Activated T-cell treated with anti-CD3 and anti-CD28 coated beads, Interleukin-2, amount 50 U/mL, for 24 hours (primary cell): Measurements from ENCODE around the gene TRHDE.

Experiments
- DNase-seq: peaks from one replicate; pipeline ENCODE4 v3.0.0-alpha.2; 2020
- H3K27ac Mint-ChIP-seq: 2 replicates; pipeline ENCODE4 v1.8.0; 2020; ENCODE audit warnings: mild to moderate bottlenecking, mixed read lengths
- H3K27me3 Mint-ChIP-seq: 2 replicates; pipeline ENCODE4 v1.8.0; 2020; ENCODE audit warnings: mixed read lengths
- H3K36me3 Mint-ChIP-seq: 2 replicates; pipeline ENCODE4 v1.8.0; 2020; ENCODE audit warnings: low read depth, mixed read lengths
- H3K4me1 Mint-ChIP-seq: 2 replicates; pipeline ENCODE4 v1.8.0; 2020; ENCODE audit warnings: low read depth, mixed read lengths
- H3K4me3 Mint-ChIP-seq: 2 replicates; pipeline ENCODE4 v1.8.0; 2020; ENCODE audit warnings: mild to moderate bottlenecking, moderate library complexity, mixed read lengths
- H3K9me3 Mint-ChIP-seq: 2 replicates; pipeline ENCODE4 v1.8.0; 2020; ENCODE audit warnings: mixed read lengths

The TRHDE gene

GRCh38 chr12:72315858-72316257 lies 43.7 kb downstream of the TRHDE start:
- Mint-ChIP-seq H3K27me3 (no peaks in the 10 kb centered on the region), H3K27ac (no peak overlapping the region), H3K9me3 (no peaks in the 10 kb centered on the region), H3K4me1 (no peaks in the 10 kb centered on the region), H3K36me3 (no peaks in the 10 kb centered on the region), H3K4me3 (no peak overlapping the region)
- no peak for DNase-seq

- no peaks in the 10 kb centered on the region for H3K4me1 Mint-ChIP-seq
- DNase-seq, result no peak
- no peaks in the 10 kb centered on the region for H3K27me3 Mint-ChIP-seq
- no peak overlapping the region for H3K27ac Mint-ChIP-seq
- no peaks in the 10 kb centered on the region for H3K36me3 Mint-ChIP-seq
- H3K4me3 Mint-ChIP-seq, result no peak overlapping the region
- no peaks in the 10 kb centered on the region for H3K9me3 Mint-ChIP-seq
Measured at GRCh38 chr12:72318341-72318740, 46.2 kb downstream of the TRHDE start.

GRCh38 chr12:72323881-72324280 lies 51.7 kb downstream of the TRHDE start:
- Mint-ChIP-seq H3K4me1 (no peaks in the 10 kb centered on the region), H3K27me3 (no peaks in the 10 kb centered on the region), H3K36me3 (no peaks in the 10 kb centered on the region), H3K27ac (no peak overlapping the region), H3K9me3 (peaks cover 1% of the 10 kb centered on the region), H3K4me3 (no peak overlapping the region)
- no peak for DNase-seq

GRCh38 chr12:72330301-72330700 lies 58.1 kb downstream of the TRHDE start:
- Mint-ChIP-seq H3K27ac (no peak overlapping the region), H3K4me1 (no peaks in the 10 kb centered on the region), H3K9me3 (peaks cover 4% of the 10 kb centered on the region), H3K27me3 (no peaks in the 10 kb centered on the region), H3K4me3 (no peak overlapping the region), H3K36me3 (no peaks in the 10 kb centered on the region)
- no peak for DNase-seq

- Mint-ChIP-seq H3K27ac (no peak overlapping the region), H3K9me3 (peaks cover 4% of the 10 kb centered on the region), H3K27me3 (no peaks in the 10 kb centered on the region), H3K4me1 (no peaks in the 10 kb centered on the region), H3K36me3 (no peaks in the 10 kb centered on the region), H3K4me3 (no peak overlapping the region)
- DNase-seq, result no peak
Measured at GRCh38 chr12:72330784-72331183, 58.6 kb downstream of the TRHDE start.

- no peaks in the 10 kb centered on the region for H3K36me3 Mint-ChIP-seq
- H3K27ac Mint-ChIP-seq, result no peak overlapping the region
- no peaks in the 10 kb centered on the region for H3K27me3 Mint-ChIP-seq
- no peak overlapping the region for H3K4me3 Mint-ChIP-seq
- DNase-seq, result no peak
- H3K9me3 Mint-ChIP-seq, result peaks cover 2% of the 10 kb centered on the region
- no peaks in the 10 kb centered on the region for H3K4me1 Mint-ChIP-seq
Measured at GRCh38 chr12:72337382-72337781, 65.2 kb downstream of the TRHDE start.

- H3K27me3 Mint-ChIP-seq, result no peaks in the 10 kb centered on the region
- H3K27ac Mint-ChIP-seq, result no peak overlapping the region
Measured at GRCh38 chr12:72337946-72338345, 65.8 kb downstream of the TRHDE start.

GRCh38 chr12:72338437-72338836 lies 66.3 kb downstream of the TRHDE start:
- Mint-ChIP-seq H3K9me3 (peaks cover 2% of the 10 kb centered on the region), H3K27ac (no peak overlapping the region), H3K4me1 (no peaks in the 10 kb centered on the region), H3K36me3 (no peaks in the 10 kb centered on the region), H3K4me3 (no peak overlapping the region), H3K27me3 (no peaks in the 10 kb centered on the region)
- DNase-seq, result no peak

More at GRCh38 chr12:72337946-72338345, 65.8 kb downstream of the TRHDE start:
- no peak overlapping the region for H3K4me3 Mint-ChIP-seq
- DNase-seq, result no peak
- no peaks in the 10 kb centered on the region for H3K36me3 Mint-ChIP-seq
- peaks cover 2% of the 10 kb centered on the region for H3K9me3 Mint-ChIP-seq
- no peaks in the 10 kb centered on the region for H3K4me1 Mint-ChIP-seq

GRCh38 chr12:72346363-72346944 lies 74.3 kb downstream of the TRHDE start:
- Mint-ChIP-seq H3K36me3 (no peaks in the 10 kb centered on the region), H3K4me3 (no peak overlapping the region), H3K4me1 (no peaks in the 10 kb centered on the region), H3K27me3 (no peaks in the 10 kb centered on the region), H3K9me3 (peaks cover under 1% of the 10 kb centered on the region), H3K27ac (no peak overlapping the region)
- no peak for DNase-seq

- Mint-ChIP-seq H3K9me3 (no peaks in the 10 kb centered on the region), H3K27ac (no peak overlapping the region), H3K4me1 (no peaks in the 10 kb centered on the region), H3K36me3 (no peaks in the 10 kb centered on the region), H3K27me3 (no peaks in the 10 kb centered on the region), H3K4me3 (no peak overlapping the region)
- no peak for DNase-seq
Measured at GRCh38 chr12:72349491-72349890, 77.3 kb downstream of the TRHDE start.

- no peaks in the 10 kb centered on the region for H3K9me3 Mint-ChIP-seq
- no peaks in the 10 kb centered on the region for H3K27me3 Mint-ChIP-seq
- H3K4me1 Mint-ChIP-seq, result no peaks in the 10 kb centered on the region
- H3K36me3 Mint-ChIP-seq, result no peaks in the 10 kb centered on the region
- H3K4me3 Mint-ChIP-seq, result no peak overlapping the region
- H3K27ac Mint-ChIP-seq, result no peak overlapping the region
- DNase-seq, result no peak
Measured at GRCh38 chr12:72359416-72359815, 87.2 kb downstream of the TRHDE start.

- no peaks in the 10 kb centered on the region for H3K36me3 Mint-ChIP-seq
- H3K27ac Mint-ChIP-seq, result no peak overlapping the region
- no peak for DNase-seq
- H3K9me3 Mint-ChIP-seq, result no peaks in the 10 kb centered on the region
- H3K27me3 Mint-ChIP-seq, result no peaks in the 10 kb centered on the region
- H3K4me1 Mint-ChIP-seq, result no peaks in the 10 kb centered on the region
- H3K4me3 Mint-ChIP-seq, result no peak overlapping the region
Measured at GRCh38 chr12:72365151-72365550, 93.0 kb downstream of the TRHDE start.

GRCh38 chr12:72366255-72366654 lies 94.1 kb downstream of the TRHDE start:
- no peaks in the 10 kb centered on the region for H3K27me3 Mint-ChIP-seq
- no peak for DNase-seq
- H3K4me3 Mint-ChIP-seq, result no peak overlapping the region
- H3K27ac Mint-ChIP-seq, result no peak overlapping the region
- no peaks in the 10 kb centered on the region for H3K9me3 Mint-ChIP-seq
- H3K36me3 Mint-ChIP-seq, result no peaks in the 10 kb centered on the region
- no peaks in the 10 kb centered on the region for H3K4me1 Mint-ChIP-seq

- H3K36me3 Mint-ChIP-seq, result no peaks in the 10 kb centered on the region
- H3K9me3 Mint-ChIP-seq, result no peaks in the 10 kb centered on the region
- no peak overlapping the region for H3K4me3 Mint-ChIP-seq
- no peaks in the 10 kb centered on the region for H3K27me3 Mint-ChIP-seq
- no peak for DNase-seq
- H3K4me1 Mint-ChIP-seq, result no peaks in the 10 kb centered on the region
- no peak overlapping the region for H3K27ac Mint-ChIP-seq
Measured at GRCh38 chr12:72368298-72368697, 96.1 kb downstream of the TRHDE start.

- H3K4me3 Mint-ChIP-seq, result no peak overlapping the region
- no peaks in the 10 kb centered on the region for H3K4me1 Mint-ChIP-seq
- no peaks in the 10 kb centered on the region for H3K9me3 Mint-ChIP-seq
- no peak for DNase-seq
- no peak overlapping the region for H3K27ac Mint-ChIP-seq
- no peaks in the 10 kb centered on the region for H3K27me3 Mint-ChIP-seq
- H3K36me3 Mint-ChIP-seq, result no peaks in the 10 kb centered on the region
Measured at GRCh38 chr12:72368719-72369422, 96.7 kb downstream of the TRHDE start.
